Stimulated activated CD4-positive, alpha-beta T cell treated with anti-CD3 and anti-CD28 coated beads, Interleukin-12 subunit alpha, Interleukin-12 subunit beta, amount 100 ng/mL, for 48 hours (primary cell): ENCODE results near the gene IL17RE.
A peak's percentile ranks its signal among the peaks of the same experiment; 100 is the strongest.

ENCODE experiments used
- DNase-seq, 3 donors: peaks; one replicate each; pipeline ENCODE4 v3.0.0-alpha.2; 2020; ENCODE audit warnings: low read depth in 2 of 3, low spot score in 1 of 3

Gene IL17RE

GRCh38 chr3:9903238-9903624 lies 583 bp downstream of the IL17RE start:
- DNase-seq, result no peak

GRCh38 chr3:9903904-9904303 lies 1.3 kb downstream of the IL17RE start:
- no peak for DNase-seq

- no peak for DNase-seq
Observed at GRCh38 chr3:9906480-9906879, 3.8 kb downstream of the IL17RE start.

GRCh38 chr3:9908286-9908685 lies 5.6 kb downstream of the IL17RE start:
- DNase-seq, result no peak

GRCh38 chr3:9909221-9910013 lies 6.8 kb downstream of the IL17RE start:
- no peak for DNase-seq

- no peak for DNase-seq
Observed at GRCh38 chr3:9911863-9912262, 9.2 kb downstream of the IL17RE start.

GRCh38 chr3:9912294-9912935 lies 9.8 kb downstream of the IL17RE start:
- no peak for DNase-seq

GRCh38 chr3:9913601-9914000 lies 11.0 kb downstream of the IL17RE start:
- no peak for DNase-seq

- DNase-seq, result no peak
Observed at GRCh38 chr3:9914011-9914410, 11.4 kb downstream of the IL17RE start.

- DNase-seq, result no peak
Observed at GRCh38 chr3:9914559-9915253, 12.1 kb downstream of the IL17RE start.

GRCh38 chr3:9915254-9916141 lies 12.8 kb downstream of the IL17RE start:
- DNase-seq, result peak in 1 of 3 donors; percentile 32

GRCh38 chr3:9916346-9916733 lies 13.7 kb downstream of the IL17RE start:
- DNase-seq, result no peak

- DNase-seq, result peak in 1 of 3 donors; percentile 46
Observed at GRCh38 chr3:9916734-9917680, 14.4 kb downstream of the IL17RE start, which contains the start of gene IL17RC. IL17RC (plus strand) TSS chr3:9917098; CDS start chr3:9917316, 218 bp downstream.

GRCh38 chr3:9917820-9918219 lies 15.2 kb downstream of the IL17RE start:
- DNase-seq, result no peak

- no peak for DNase-seq
Observed at GRCh38 chr3:9918261-9919038, 15.8 kb downstream of the IL17RE start.

GRCh38 chr3:9928158-9928557 lies 25.5 kb downstream of the IL17RE start:
- DNase-seq, result no peak

GRCh38 chr3:9930804-9931418 lies 28.3 kb downstream of the IL17RE start:
- DNase-seq, result no peak

- no peak for DNase-seq
Observed at GRCh38 chr3:9932535-9932842, 29.8 kb downstream of the IL17RE start.
